HepG2 (cell line): ENCODE measurements around the gene NPSR1. TPM values are rescaled to one million over a fixed set of nuclear protein-coding genes. Genes with fewer than 3 reads are reported as not detected.

Experiments
- ATAC-seq: fragments of 200-7000 bp; cut with Tn5 transposase; 3 replicates; pipeline ENCODE4 v1.9.1; 2020; ENCODE audit warnings: mild to moderate bottlenecking, moderate library complexity
- BruUV-seq: library from RNA; stranded (reverse); fragments of 400-500 nt; replicated peaks from 2 replicates; lab custom pipeline; 2021; lab: Mats Ljungman, UMichigan
- CTCF ChIA-PET: fragments of 300-600 bp; formaldehyde crosslinking; extraction: SDS; loops from one replicate; lab custom pipeline; 2021; ENCODE audit warnings: low total read pairs, inconsistent platforms, low intra/inter-chr PET ratio; lab: Yijun Ruan, JAX
- POLR2A ChIA-PET: fragments of 350-600 bp; sonication (Branson Sonifier 250); formaldehyde crosslinking; loops from one replicate; lab custom pipeline; 2020; ENCODE audit warnings: antibody characterized with exemption, inconsistent platforms; lab: Yijun Ruan, JAX
- DNase-seq: peaks from one replicate; pipeline ENCODE4 v3.0.0-alpha.2; 2015; ENCODE audit warnings: low spot score
- FAIRE-seq: peaks from 3 replicates; lab custom pipeline; 2011; peaks lifted over from hg19 to GRCh38; lab: Jason Lieb, UNC
- H2AFZ ChIP-seq: one replicate; pipeline ENCODE4 v1.6.1; 2011; ENCODE audit warnings: low read length, inconsistent platforms
- H3K27ac ChIP-seq: fragments of 300-600 bp; 3 replicates; pipeline ENCODE4 v1.8.0; 2011; ENCODE audit warnings: mixed run types, mild to moderate bottlenecking, mixed read lengths, low read length, inconsistent platforms; ENCODE audit not compliant: insufficient read depth; ENCODE audit errors: extremely low read length
- H3K27me3 ChIP-seq, 2 experiments: fragments of 200-600 bp in 1 of 2; 2 replicates in 1 of 2; 3 replicates in 1 of 2; pipeline versions ENCODE4 v1.6.0 to v1.8.0; 2011; ENCODE audit warnings: low read length in 2 of 2, mild to moderate bottlenecking in 2 of 2, moderate library complexity in 2 of 2, inconsistent platforms in 1 of 2; ENCODE audit not compliant: insufficient read depth in 2 of 2, control insufficient read depth in 1 of 2
- H3K36me3 ChIP-seq, 2 experiments: fragments of 200-600 bp in 1 of 2; replicated peaks in 1 of 2; 2 replicates in 1 of 2; 3 replicates in 1 of 2; pipeline versions ENCODE4 v1.5.1 to v1.8.0; 2011; ENCODE audit warnings: low read length in 2 of 2, inconsistent platforms in 1 of 2; ENCODE audit not compliant: insufficient read depth in 2 of 2, control insufficient read depth in 1 of 2
- H3K4me1 ChIP-seq: 2 replicates; pipeline ENCODE4 v1.5.1; 2012; ENCODE audit warnings: low read length, inconsistent platforms; ENCODE audit not compliant: insufficient read depth
- H3K4me2 ChIP-seq: 2 replicates; pipeline ENCODE4 v1.6.0; 2011; ENCODE audit warnings: low read depth, low read length, inconsistent platforms
- H3K4me3 ChIP-seq, 3 experiments: fragments of 200-600 bp in 1 of 3; sonication (generic), shearing (Covaris generic) in 1 of 3; replicated peaks in 1 of 3; 2 replicates each; pipeline ENCODE4 v1.5.1; 2011 to 2016; ENCODE audit warnings: low read length in 3 of 3, inconsistent platforms in 2 of 3, low read depth in 2 of 3, mild to moderate bottlenecking in 2 of 3, control low read depth in 1 of 3, mixed read lengths in 1 of 3; ENCODE audit not compliant: insufficient read depth in 1 of 3
- H3K79me2 ChIP-seq: one replicate; pipeline ENCODE4 v1.6.1; 2011; ENCODE audit warnings: low read length, inconsistent platforms; ENCODE audit not compliant: insufficient read depth
- H3K9ac ChIP-seq: 2 replicates; pipeline ENCODE4 v1.6.0; 2011; ENCODE audit warnings: mild to moderate bottlenecking, low read depth, low read length, inconsistent platforms; ENCODE audit not compliant: insufficient read depth
- H3K9me3 ChIP-seq: 2 replicates; pipeline ENCODE4 v1.5.1; 2012; ENCODE audit warnings: mild to moderate bottlenecking, low read length
- H4K20me1 ChIP-seq: 2 replicates; pipeline ENCODE4 v1.6.0; 2011; ENCODE audit warnings: inconsistent platforms, mild to moderate bottlenecking, low read length, moderate library complexity; ENCODE audit not compliant: insufficient read depth
- ESRRA ChIP-seq: sonication (generic); formaldehyde crosslinking; IDR thresholded peaks from 2 replicates; pipeline ENCODE4 v1.5.1; 2020; ENCODE audit warnings: mild to moderate bottlenecking, low read depth, missing genetic modification reagents
- NCOA2 ChIP-seq: sonication (generic); formaldehyde crosslinking; IDR thresholded peaks from 2 replicates; pipeline ENCODE4 v1.8.0; 2022; ENCODE audit warnings: inconsistent platforms
- NR2F1 ChIP-seq, 2 experiments: fragments of 450-650 bp in 1 of 2; formaldehyde crosslinking in 1 of 2; IDR thresholded peaks; 2 replicates each; pipeline versions ENCODE4 v1.5.0 to v1.6.1; 2016 to 2020; ENCODE audit warnings: mild to moderate bottlenecking in 1 of 2, missing compliant biosample characterization in 1 of 2, missing genetic modification reagents in 1 of 2, moderate library complexity in 1 of 2
- NRL ChIP-seq: sonication (generic); formaldehyde crosslinking; IDR thresholded peaks from 2 replicates; pipeline ENCODE4 v1.5.0; 2020; ENCODE audit warnings: missing genetic modification reagents, mild to moderate bottlenecking, moderate library complexity, borderline replicate concordance
- RBFOX2 ChIP-seq: fragments of 200-400 bp; formaldehyde crosslinking; IDR thresholded peaks from 2 replicates; pipeline ENCODE4 v1.6.1; 2017; ENCODE audit warnings: low read depth, mild to moderate bottlenecking, low read length
- RCOR2 ChIP-seq: IDR thresholded peaks from 2 replicates; pipeline ENCODE4 v1.6.1; 2016; ENCODE audit warnings: missing biosample characterization, missing genetic modification reagents
- TBL1XR1 ChIP-seq: fragments of 150-350 bp; IDR thresholded peaks from 2 replicates; pipeline ENCODE4 v1.6.1; 2014; ENCODE audit warnings: borderline replicate concordance, low read length; ENCODE audit not compliant: partially characterized antibody
- TCF12 ChIP-seq, 2 experiments: fragments of 450-650 bp in 1 of 2; sonication (generic) in 1 of 2; formaldehyde crosslinking in 1 of 2; IDR thresholded peaks; 2 replicates each; pipeline versions ENCODE4 v1.6.1 to v1.8.0; 2017 to 2022; ENCODE audit warnings: antibody characterized with exemption in 1 of 2, mild to moderate bottlenecking in 1 of 2, missing genetic modification reagents in 1 of 2, moderate library complexity in 1 of 2
- XBP1 ChIP-seq: sonication (generic); formaldehyde crosslinking; IDR thresholded peaks from 2 replicates; pipeline ENCODE4 v1.5.0; 2020; ENCODE audit warnings: missing genetic modification reagents
- ZFP1 ChIP-seq: IDR thresholded peaks from 2 replicates; pipeline ENCODE4 v1.6.1; 2016
- ZNF274 ChIP-seq: sonication (generic); formaldehyde crosslinking; IDR thresholded peaks from 2 replicates; pipeline ENCODE4 v1.5.1; 2020; ENCODE audit warnings: mild to moderate bottlenecking, missing genetic modification reagents
- ZNF329 ChIP-seq: sonication (generic); formaldehyde crosslinking; IDR thresholded peaks from 2 replicates; pipeline ENCODE4 v1.9.0; 2021; ENCODE audit warnings: low read depth, mild to moderate bottlenecking, missing genetic modification reagents
- ZNF543 ChIP-seq: sonication (generic); formaldehyde crosslinking; IDR thresholded peaks from 2 replicates; pipeline ENCODE4 v1.4.0; 2020; ENCODE audit warnings: mild to moderate bottlenecking, missing genetic modification reagents
- ZNF556 ChIP-seq: sonication (generic); formaldehyde crosslinking; IDR thresholded peaks from 2 replicates; pipeline ENCODE4 v1.4.0; 2020; ENCODE audit warnings: mild to moderate bottlenecking, missing genetic modification reagents, borderline replicate concordance
- ZNF569 ChIP-seq: sonication (generic); formaldehyde crosslinking; IDR thresholded peaks from 2 replicates; pipeline ENCODE4 v1.5.0; 2020; ENCODE audit warnings: mild to moderate bottlenecking, missing genetic modification reagents, moderate library complexity, borderline replicate concordance
- ZNF570 ChIP-seq: sonication (generic); formaldehyde crosslinking; IDR thresholded peaks from 2 replicates; pipeline ENCODE4 v1.4.0; 2020; ENCODE audit warnings: mild to moderate bottlenecking, missing genetic modification reagents, borderline replicate concordance
- ZNF678 ChIP-seq: sonication (generic); formaldehyde crosslinking; IDR thresholded peaks from 2 replicates; pipeline ENCODE4 v1.4.0; 2020; ENCODE audit warnings: mild to moderate bottlenecking, missing genetic modification reagents
- WGBS: methylation state at CpG from one replicate; pipeline ENCODE4 v1.1.6; 2017; ENCODE audit warnings: low lambda C conversion rate; 5-methylcytosine and 5-hydroxymethylcytosine counted together
- in situ Hi-C: cut with HindIII; loops from 2 replicates; pipeline ENCODE4 v1.10.0; 2017; ENCODE audit warnings: low pct_unique_long_range_greater_than_20kb; ENCODE audit not compliant: extremely low pct_ligation_motif_present
- intact Hi-C: fragments of 100-400 bp; cut with micrococcal nuclease; formaldehyde crosslinking; loops from one replicate; pipeline ENCODE4 v1.10.0; 2022; ENCODE audit not compliant: unreplicated experiment
- polyA plus RNA-seq, 8 experiments: library from polyadenylated mRNA; depleted of rRNA in 3 of 8; stranded (reverse) in 7 of 8; unstranded in 1 of 8; fragments of >200 nt; fragmentation: Illumina TruSeq in 4 of 8; extraction: Trizol in 4 of 8; gene quantifications; 2 replicates each; pipeline versions ENCODE4 v1.2.1 to v1.2.3, GENCODE V29; 2011 to 2016; ENCODE audit warnings: low read depth in 4 of 8, missing spikeins in 1 of 8, mixed read lengths in 1 of 8; ENCODE audit not compliant: insufficient read depth in 1 of 8
- total RNA-seq, 5 experiments: library from RNA; depleted of rRNA; stranded (reverse); fragments of >200 nt; fragmentation: Illumina TruSeq; extraction: Trizol; gene quantifications; 2 replicates each; pipeline ENCODE4 v1.2.3, GENCODE V29; 2016; ENCODE audit warnings: low read depth in 1 of 5
- TF ChIP-seq, protein P1 (sequence below): IDR thresholded peaks from 2 replicates; pipeline ENCODE4 v1.6.1; 2016; ENCODE audit warnings: low read depth, borderline replicate concordance
- TF ChIP-seq, protein P2 (sequence below): sonication (generic); formaldehyde crosslinking; IDR thresholded peaks from 2 replicates; pipeline ENCODE4 v1.9.0; 2021; ENCODE audit warnings: mild to moderate bottlenecking, missing genetic modification reagents

Gene NPSR1
- total and polyA plus RNA-seq, 2 of the 13 experiments (the other 11 are each of a cell fraction or from before 2014, with no cell fraction given), result not detected

DNA sequence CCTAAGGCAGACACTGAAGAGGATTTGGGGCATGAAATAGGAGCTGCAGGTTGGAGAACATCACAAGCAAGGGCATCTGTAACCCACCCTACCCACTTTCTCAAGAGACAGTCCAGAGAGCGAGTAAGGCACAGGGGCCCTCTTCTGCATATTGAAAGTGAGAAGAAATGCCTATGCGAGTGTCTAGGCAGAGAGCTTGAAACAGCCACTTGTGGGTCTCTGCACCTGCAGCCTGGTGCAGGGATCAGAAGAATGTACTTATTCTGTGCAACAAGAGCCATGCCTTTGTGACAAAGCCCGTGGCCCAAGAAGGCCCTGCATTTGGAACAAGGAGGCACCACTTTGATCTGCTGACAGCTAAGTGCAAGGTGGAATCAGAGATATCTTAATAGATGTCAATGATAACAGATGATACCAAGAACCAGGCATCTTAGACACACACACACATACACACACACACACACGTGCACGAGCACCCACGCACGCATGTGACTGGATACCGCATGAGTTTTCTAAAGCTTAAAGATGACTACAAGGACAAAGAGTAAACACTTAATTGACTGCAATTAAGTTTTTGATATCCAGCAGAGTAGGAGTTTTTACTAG, 89.3 kb downstream of the NPSR1 start:
- ATAC-seq, result no peak

More for the DNA sequence above, 89.3 kb downstream of the NPSR1 start:
- H3K79me2 ChIP-seq, result peaks cover 29% of the 10 kb centered on the region
- ChIA-PET CTCF (no interaction called here), POLR2A (interaction anchor here (1.3 to 4.3 kb wide), 3 partner anchors 9 to 28 kb away, joined by 3 to 72 read pairs (median 3); no protein-coding TSS in a partner anchor)
- no peaks in the 10 kb centered on the region for H3K9me3 ChIP-seq
- H3K27ac ChIP-seq, result peak overlapping the region; percentile 80
- peak overlapping the region; percentile 61; the same call in 1 of the 2 replicates for H3K9ac ChIP-seq
- H4K20me1 ChIP-seq, result no peaks in the 10 kb centered on the region
- TF ChIP-seq, protein P1, sequence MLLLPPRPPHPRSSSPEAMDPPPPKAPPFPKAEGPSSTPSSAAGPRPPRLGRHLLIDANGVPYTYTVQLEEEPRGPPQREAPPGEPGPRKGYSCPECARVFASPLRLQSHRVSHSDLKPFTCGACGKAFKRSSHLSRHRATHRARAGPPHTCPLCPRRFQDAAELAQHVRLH (CRISPR knock-in tag), result no peak
- TF ChIP-seq ZNF543 (CRISPR knock-in tag) (no peak), ZNF556 (no peak), ZNF569 (CRISPR knock-in tag) (no peak), ESRRA (CRISPR knock-in tag) (no peak), ZFP1 (CRISPR knock-in tag) (no peak), ZNF570 (CRISPR knock-in tag) (no peak), RCOR2 (CRISPR knock-in tag) (no peak), XBP1 (CRISPR knock-in tag) (no peak), ZNF329 (CRISPR knock-in tag) (no peak), NCOA2 (CRISPR knock-in tag) (no peak), TCF12 (IDR thresholded peaks at IDR 0.05) (no peak), TCF12 (CRISPR knock-in tag; IDR thresholded peaks at IDR 0.05) (no peak), ZNF678 (no peak), TBL1XR1 (no peak), ZNF274 (CRISPR knock-in tag) (no peak), RBFOX2 (no peak), NRL (CRISPR knock-in tag) (no peak), NR2F1 (CRISPR knock-in tag; IDR thresholded peaks at IDR 0.05) (no peak)
- TF ChIP-seq, protein P2, sequence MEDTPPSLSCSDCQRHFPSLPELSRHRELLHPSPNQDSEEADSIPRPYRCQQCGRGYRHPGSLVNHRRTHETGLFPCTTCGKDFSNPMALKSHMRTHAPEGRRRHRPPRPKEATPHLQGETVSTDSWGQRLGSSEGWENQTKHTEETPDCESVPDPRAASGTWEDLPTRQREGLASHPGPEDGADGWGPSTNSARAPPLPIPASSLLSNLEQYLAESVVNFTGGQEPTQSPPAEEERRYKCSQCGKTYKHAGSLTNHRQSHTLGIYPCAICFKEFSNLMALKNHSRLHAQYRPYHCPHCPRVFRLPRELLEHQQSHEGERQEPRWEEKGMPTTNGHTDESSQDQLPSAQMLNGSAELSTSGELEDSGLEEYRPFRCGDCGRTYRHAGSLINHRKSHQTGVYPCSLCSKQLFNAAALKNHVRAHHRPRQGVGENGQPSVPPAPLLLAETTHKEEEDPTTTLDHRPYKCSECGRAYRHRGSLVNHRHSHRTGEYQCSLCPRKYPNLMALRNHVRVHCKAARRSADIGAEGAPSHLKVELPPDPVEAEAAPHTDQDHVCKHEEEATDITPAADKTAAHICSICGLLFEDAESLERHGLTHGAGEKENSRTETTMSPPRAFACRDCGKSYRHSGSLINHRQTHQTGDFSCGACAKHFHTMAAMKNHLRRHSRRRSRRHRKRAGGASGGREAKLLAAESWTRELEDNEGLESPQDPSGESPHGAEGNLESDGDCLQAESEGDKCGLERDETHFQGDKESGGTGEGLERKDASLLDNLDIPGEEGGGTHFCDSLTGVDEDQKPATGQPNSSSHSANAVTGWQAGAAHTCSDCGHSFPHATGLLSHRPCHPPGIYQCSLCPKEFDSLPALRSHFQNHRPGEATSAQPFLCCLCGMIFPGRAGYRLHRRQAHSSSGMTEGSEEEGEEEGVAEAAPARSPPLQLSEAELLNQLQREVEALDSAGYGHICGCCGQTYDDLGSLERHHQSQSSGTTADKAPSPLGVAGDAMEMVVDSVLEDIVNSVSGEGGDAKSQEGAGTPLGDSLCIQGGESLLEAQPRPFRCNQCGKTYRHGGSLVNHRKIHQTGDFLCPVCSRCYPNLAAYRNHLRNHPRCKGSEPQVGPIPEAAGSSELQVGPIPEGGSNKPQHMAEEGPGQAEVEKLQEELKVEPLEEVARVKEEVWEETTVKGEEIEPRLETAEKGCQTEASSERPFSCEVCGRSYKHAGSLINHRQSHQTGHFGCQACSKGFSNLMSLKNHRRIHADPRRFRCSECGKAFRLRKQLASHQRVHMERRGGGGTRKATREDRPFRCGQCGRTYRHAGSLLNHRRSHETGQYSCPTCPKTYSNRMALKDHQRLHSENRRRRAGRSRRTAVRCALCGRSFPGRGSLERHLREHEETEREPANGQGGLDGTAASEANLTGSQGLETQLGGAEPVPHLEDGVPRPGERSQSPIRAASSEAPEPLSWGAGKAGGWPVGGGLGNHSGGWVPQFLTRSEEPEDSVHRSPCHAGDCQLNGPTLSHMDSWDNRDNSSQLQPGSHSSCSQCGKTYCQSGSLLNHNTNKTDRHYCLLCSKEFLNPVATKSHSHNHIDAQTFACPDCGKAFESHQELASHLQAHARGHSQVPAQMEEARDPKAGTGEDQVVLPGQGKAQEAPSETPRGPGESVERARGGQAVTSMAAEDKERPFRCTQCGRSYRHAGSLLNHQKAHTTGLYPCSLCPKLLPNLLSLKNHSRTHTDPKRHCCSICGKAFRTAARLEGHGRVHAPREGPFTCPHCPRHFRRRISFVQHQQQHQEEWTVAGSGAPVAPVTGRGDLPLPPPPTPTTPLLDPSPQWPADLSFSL (CRISPR knock-in tag), result no peak
- H3K36me3 ChIP-seq, result peaks cover 2 to 13% of the 10 kb centered on the region in 2 experiments
- no peak for FAIRE-seq
- H2AFZ ChIP-seq, result no peak overlapping the region
- H3K4me3 ChIP-seq, result no peak overlapping the region
- in situ Hi-C loops (no loop called here), intact Hi-C loops (no loop called here)
- peak overlapping the region; percentile 81 for H3K4me2 ChIP-seq
- no TSS peak for BruUV-seq
- no peak for DNase-seq
- WGBS, result 92% methylated on average over 8 of the region's 8 CpGs
- H3K4me1 ChIP-seq, result peaks cover 69% of the 10 kb centered on the region
- H3K27me3 ChIP-seq, result no peaks in the 10 kb centered on the region
